Activated CD8-positive, alpha-beta memory T cell treated with anti-CD3 and anti-CD28 coated beads for 48 hours (primary cell): Measurements from ENCODE around the gene RAPGEF6.
"Not testable (repeated sequence)": the region's sequence is repeated elsewhere in the genome, so short reads cannot be mapped to it uniquely, and the experiment has no call there.

Source experiments
- DNase-seq, 3 experiments: peaks; one replicate each; pipeline ENCODE4 v3.0.0-alpha.2; 2020; ENCODE audit warnings: low read depth in 2 of 3, low spot score in 2 of 3

RAPGEF6 gene

DNA sequence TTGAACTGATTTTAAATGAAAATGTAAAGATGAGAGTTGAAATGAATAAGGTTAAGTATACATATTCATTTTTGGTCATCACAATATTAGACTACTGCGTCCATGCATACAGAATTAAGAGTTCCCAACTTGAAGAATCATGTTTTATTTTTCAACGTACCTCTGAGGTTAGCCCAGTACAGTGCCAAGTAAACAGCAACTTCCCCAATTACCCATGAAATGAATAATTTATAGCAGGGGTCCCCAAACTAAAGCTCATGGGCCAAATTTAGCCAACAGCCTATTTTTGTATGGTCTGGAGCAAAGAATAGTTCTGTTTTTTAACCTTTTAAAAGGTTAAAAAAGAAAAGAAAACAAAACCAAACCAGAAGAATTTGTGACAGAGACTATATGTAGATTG lies 203.2 kb downstream of the RAPGEF6 start:
- DNase-seq: no peak

DNA sequence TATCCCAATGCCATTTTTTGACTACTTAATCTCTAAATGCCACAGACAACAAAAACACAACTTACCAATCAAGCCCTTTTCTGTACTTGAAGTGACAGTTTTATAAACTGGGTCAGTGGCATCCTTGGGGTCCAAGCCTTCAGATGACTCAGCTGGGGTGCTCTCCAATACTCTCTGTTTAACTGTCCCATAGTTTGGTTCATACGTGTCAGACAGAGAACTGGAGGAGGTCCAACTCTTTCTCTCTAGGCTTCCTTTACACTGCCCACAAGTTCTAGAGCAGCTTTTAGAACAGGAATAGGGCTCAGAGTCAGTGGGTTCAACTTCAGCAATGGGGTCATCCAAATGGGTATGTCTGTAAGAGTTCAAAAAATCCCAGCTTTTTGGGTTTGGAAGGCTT lies 204.2 kb downstream of the RAPGEF6 start:
- DNase-seq: no peak

DNA sequence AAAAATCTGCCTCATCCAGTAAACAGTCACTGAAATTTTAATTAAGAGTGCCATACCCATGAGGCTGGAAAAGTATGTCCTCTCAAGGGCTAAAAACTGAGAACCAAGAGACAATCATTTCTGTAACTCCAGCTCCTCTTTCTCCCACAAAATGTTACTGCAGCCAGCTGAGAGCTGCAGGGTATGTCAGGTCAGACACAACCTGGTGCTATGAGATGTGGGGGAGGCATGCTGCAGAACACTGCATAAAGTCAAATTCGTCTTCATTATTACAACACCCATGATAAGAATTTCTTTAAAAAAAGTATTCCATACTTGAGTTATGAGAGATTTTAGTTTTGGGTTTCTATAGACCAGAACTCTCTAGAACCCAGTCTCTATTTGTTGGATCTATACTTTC lies 209.0 kb downstream of the RAPGEF6 start:
- no peak for DNase-seq

DNA sequence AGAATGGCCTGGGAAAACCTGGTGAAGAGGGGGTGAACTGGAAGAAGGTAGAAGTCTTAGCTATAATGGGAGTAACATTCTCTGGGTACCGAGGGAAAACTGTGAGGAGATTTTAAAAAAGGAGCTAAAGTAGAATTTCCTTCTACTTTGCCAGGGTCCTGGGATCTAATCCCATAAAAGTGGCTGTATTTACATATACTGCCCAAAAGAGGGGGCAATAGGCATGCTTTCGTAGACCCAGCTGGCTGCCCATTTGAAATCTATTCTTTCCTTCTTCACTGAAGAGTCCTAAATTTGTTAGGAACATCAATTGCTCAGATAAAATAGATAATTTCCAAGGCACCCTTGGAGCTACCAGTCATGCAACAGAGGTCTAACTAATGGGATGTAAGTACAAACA lies 212.0 kb downstream of the RAPGEF6 start:
- DNase-seq: no peak

DNA sequence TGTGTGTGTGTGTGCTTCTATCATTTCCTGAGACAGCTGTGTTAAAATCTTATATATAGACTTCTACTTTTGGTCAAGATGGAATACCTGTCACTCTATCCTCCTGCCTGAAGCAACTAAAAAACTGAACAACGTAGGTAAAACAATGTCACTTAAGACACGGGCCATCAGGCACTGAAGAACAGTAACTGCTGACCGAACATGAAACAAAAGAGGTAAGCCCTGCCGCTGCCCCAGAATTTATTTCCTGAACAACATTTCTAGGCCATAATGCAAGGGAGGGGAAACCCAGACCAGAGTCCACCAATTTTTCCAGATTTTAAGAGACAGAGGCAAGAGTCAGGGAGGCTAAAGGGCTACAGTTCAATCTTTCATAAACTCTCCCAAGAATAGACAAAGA lies 215.2 kb downstream of the RAPGEF6 start:
- no peak for DNase-seq

DNA sequence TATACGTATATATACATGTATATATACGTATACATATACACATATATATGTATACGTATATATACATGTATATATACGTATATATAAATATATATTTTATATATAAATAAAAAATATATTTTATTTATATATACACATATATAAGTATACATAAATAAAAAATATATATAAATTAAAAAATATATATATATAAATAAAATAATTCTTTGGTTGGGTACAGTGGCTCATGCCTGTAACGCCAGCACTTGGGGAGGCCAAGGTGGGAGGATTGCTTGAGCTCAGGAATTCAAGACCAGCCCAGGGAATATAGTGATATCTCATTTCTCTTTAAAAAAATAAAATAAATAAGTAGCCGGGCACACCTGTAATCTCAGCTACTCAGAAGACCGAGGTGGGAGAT lies 216.2 kb downstream of the RAPGEF6 start:
- DNase-seq: no peak

DNA sequence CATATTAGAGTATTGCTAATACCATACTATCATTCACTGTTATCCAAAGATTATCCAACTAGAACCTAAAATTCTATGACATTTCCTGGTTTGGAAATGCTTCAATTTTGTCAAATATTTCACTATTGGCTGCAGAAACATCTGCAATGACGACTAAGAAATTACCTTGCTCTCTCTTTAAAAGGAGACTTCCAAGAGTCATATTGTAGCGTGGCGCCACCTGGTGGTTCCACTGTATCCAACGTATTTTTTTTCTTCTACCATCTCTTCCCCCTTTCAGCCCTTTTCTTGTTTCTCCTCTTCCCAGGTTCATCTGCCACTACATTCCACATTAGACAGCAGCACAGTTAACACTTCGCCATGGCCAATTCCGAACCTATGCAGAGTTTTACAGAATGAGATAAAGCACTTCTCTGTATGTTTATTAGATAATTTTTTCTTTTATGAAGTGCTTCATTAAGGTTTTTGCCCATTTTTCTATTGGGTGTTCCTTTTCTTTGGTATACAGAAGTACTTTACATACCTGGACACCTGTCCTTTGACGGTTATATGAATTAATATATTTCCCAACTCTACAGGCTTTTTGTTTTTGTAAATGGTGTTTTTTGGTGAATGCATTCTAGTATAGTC lies 217.7 kb downstream of the RAPGEF6 start:
- peak; percentile 42 to 69 (median 64) for DNase-seq

DNA sequence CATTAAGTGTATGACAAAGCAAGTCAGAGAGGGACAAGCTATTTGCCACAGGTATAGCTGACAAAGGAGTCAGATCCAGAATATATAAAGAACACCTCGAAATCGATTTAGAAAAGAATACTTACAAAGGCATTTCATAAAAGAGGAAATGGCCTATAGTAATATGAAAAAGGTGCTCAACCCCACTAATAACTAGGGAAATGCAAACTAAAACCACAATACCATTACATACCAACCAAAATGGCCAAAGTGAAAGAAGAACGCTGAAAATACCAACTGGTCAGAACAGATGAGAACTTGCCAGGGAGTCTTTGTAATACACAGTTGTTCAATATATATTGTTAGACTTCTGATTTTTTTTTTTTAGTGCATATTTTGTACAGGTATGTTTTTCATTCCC lies 218.3 kb downstream of the RAPGEF6 start:
- DNase-seq: no peak

DNA sequence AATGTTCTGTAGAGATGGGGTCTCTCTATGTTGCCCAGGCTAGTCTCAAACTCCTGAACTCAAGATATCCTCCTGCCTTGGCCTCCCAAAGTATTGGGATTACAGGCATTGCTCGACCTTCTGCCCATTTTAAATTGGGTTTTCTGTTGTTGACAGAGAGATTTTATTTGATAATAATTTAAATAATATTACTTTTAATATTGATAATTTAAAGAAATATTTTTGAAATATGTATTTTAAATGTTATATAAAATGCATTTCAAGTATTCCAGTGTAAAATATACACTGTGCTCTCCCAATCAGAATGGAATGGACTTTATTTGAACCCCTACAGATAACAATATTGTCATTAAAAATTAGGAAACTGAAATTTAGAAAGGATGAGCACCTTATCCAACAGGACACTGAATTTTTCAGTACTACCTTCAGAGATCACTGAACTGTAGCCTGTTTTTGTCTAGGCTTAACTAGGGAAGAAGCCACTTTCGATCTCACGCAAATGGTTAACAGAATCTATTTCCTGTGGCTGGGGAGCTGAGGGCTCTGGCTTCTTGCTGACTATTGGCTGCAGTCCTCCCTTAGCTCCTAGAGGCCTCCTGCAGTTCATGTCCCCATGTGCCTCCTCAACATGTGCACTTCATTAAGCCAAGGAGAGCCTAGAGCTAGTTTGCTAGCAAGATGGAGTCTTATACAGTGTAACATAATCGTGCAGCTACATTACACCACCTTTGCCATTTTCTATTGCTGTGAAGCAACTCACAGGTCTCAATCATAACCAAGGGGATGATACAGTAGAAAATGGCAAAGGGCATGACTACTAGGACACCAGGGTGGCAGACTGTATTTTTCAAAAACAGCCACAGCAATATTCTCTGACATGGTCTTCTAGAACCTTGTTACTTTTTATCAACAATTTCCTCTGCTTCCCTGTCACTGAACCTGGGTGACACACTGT lies 221.1 kb downstream of the RAPGEF6 start:
- DNase-seq: no peak

DNA sequence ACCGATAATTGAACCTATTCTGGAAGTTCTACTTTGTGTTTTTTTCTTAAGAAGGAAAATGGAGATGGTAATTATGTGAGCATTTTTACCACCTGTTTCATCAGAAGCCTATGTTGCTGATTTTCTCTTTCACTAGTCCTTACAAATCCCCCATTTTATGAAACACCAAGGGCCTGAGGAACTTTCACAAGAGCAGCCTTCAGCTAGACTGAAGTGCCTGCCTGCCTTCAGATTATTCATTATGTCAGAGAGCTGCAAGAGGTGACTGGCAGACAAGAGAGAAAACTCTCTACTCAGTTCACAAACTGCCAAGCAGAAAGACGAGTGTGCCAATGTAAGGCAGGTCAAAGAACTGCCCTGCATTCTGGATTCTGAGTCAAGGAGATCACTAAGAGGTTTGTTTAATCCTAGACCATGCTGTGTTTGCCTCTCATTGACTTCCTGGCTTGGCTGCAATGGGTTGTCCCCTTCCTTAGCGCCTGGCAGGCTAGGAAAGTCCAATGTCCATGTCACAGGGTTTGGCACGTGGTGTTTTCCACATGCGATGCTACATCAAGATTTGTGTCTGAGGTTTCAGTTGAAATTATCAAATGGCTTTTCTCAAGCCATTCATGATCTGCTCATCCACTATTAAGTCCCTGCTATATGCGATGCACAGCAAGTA lies 227.9 kb downstream of the RAPGEF6 start:
- DNase-seq: no peak

DNA sequence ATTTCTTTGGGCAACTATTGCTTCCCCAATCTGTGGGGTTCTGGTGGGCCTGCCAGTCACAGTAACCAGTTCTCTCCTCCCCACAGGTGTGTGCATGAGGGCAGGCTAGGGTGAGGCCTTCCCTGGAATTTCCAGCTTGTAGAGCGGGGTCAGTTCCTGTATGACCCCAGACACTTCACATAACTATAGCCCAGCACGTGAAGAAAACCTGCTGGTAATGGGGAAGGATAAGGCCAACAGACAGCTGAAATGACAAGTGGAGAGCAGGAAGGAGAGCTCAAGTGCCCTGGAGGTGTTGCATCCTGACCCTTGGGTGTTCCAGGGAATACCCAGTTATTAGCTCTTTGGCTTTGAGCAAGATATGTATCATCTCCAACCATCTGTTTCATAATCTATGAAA lies 229.0 kb downstream of the RAPGEF6 start:
- no peak for DNase-seq

DNA sequence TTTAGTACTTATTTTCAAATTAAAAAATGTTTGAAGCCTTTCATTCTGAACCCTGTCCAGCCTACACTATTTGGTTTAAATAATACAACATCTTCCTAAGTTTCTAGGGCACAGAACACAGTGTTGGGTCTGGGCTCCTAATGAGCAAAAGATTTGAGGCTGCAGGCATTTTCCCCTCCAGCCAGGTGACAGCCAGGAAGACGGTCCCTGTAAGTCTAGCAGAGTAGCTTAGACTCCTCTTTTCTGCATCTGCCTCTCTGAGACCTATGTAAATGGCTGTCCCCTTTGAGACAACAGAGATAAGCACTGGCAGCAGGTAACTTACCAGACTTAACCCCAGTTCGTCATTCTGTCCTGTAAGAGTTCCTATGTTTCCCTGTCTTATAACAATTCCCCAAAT lies 229.4 kb downstream of the RAPGEF6 start:
- DNase-seq: no peak

DNA sequence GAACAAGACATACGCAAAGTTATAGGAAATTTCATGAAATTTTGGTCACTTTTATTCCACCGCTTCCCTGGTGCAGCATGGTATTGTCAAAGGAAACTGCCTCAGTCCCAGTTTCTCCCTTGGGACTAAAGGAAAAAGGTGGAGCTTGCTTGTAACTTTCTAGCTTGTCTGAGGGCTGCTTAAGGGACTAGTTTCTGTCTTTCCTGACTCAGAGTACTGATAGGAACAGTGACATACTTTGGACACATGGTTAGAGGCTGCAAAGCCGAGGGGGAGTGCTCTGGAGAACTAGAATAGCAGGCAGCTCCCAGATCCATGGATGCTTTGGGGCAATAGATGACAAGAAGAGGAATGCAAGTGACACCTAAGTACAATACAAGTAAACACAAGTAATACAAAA lies 234.4 kb downstream of the RAPGEF6 start:
- DNase-seq: no peak

DNA sequence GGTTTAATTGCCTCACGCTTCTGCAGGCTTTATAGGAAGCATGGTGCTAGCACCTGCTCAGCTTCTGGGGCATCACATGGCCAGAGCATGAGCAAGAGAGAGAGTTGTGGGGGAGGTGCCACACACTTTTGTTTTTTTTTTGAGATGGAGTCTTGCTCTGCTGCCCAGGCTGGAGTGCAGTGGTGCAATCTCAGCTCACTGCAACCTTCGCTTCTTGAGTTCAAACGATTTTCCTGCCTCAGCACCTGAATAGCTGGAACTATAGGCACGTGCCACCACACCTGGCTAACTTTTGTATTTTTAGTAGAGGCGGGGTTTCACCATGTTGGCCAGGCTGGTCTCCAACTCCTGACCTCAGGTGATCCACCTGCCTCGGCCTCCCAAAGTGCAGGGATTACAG lies 236.0 kb downstream of the RAPGEF6 start:
- DNase-seq: not testable (repeated sequence)

DNA sequence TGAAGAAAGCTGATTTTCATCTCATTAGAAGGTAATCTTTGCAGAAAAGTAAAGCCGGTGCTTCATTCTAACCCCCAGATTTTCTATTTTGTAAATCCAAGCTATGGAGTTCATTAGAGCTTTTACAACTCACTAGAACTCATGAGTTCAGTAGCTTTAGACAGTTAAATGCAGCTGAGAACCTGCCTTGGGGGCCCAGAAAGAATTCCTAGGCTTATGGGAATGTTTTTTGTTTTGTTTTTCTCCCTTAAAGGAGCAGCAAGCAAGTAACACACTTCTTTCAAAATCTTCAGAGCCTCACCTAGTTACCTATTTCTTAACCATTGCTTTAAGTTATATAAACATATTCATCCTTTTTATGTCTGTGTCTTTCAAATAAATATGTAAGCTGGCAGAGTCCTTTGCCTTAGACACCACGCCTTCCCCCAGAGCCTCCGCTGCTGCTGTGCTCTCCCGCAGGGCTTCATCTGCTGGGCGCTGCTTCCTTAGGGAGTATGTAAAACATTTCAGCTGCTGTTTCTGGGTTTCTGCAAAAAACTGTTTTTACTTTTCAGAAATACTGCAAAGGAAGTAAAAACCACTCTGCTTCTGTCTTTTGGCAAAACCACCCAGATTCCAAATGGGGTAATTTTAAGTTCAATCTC lies 238.3 kb downstream of the RAPGEF6 start:
- no peak for DNase-seq

DNA sequence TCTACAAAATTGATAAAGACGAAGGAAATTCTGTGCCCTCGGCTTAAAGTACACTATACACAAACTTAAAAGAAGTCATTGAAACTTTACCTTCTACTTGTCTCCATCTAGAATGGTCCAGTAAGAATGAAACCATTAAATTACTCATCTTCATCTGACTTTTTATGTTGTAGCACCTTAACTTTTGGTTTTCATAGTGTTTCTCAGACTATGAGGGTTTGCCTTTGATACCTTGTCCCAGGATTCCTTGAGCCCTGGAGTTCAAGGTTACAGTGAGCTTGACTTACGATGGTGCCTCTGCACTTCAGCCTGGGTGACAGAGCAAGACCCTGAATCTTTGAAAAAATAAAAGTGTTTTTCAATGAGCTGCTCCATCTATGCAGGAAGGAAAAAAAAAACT lies 239.0 kb downstream of the RAPGEF6 start:
- DNase-seq: no peak

DNA sequence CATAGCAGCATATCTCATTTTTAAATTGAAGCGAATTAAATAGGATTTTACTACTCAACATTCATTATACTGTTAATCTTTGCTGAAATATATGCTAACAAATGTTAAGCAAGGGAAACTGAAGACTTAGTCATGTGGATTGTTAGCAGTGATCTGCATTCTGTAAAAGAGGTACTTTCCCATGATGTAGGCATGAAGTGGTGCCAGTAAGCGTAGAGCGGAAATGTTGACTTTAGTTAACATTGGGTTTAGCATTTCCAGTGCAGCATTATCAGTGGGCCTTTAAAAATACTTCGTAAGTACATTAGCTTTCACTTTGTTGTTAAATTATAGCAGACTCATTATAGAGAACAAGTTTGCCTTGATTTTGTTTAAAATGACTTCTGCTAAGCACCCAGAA lies 240.9 kb downstream of the RAPGEF6 start:
- DNase-seq: no peak

DNA sequence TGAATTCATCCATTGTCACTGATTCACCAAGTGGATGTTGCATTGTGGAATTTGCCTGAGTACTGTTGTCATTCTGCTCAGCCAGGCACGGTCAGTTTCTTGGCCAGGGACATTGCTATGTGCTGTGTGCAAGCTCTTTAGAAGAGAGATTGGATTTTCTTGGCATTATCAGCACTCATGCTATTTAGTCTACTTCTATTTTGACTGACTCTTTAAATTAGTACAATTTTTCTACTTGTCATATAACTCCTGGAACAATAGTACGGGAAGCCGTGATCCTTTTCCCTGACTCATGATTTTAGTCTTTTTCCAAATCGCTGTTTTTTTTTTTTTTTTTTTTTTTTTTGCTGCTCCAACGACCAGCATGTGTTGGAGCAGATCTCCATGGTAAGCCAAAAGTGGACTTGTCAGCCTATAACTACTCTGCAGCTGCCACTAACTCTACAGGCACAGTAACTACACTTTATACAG lies 241.5 kb downstream of the RAPGEF6 start:
- no peak for DNase-seq

DNA sequence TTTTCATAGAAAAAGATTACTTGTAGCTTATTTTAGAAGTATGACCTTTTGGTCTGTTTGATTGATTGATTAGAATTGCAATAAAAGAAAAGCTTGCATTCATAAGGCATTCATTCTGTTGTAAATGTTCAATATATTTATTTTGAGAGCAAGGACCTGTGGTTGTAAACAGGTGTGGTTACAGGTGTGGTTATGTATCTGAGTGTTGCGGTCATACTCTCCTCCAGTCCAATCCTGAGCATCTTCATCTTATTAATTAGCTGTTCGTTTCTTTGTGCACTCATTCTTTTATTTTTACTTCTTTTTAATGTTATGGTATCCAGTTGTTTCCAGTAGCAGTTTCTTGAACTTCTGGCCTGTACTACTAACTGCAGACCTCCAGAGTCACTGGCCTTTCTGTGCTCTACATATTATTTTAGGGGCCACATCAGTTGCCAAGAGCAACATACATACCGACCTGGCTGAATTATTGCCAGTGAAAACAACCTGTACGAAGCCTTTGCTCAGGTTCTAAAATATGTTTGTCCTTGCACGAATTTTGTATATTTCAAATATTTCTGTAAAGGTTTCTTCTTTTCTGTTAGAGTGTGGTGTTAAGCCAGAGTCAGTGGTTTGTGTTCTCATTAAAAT lies 242.4 kb downstream of the RAPGEF6 start:
- DNase-seq: no peak

DNA sequence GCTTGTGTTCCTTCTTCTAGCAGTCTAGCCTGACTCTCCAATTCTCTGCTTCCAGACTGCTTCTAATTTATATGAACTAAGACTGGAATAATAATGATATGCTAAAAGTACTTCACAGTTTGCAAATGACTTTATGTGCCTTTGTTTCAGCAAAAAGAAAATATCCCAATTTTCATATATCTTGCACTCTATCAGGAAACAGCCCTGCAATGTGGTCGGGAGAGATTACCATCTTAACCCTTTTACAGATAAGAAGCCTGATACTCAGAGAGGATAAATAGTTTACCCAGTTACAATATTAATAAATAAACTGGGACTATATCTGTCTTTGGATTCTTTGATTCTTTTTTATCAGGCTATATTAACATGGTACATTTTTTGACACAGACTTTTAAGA lies 245.2 kb downstream of the RAPGEF6 start:
- DNase-seq: no peak
